Tibial nerve (tissue), 4 donors: ENCODE data around the gene SEC24D. TPM values are rescaled to one million over a fixed set of nuclear protein-coding genes. Genes with fewer than 3 reads are reported as not detected.

Experiments used
- DNase-seq, 2 donors: peaks; one replicate each; pipeline ENCODE4 v3.0.0-alpha.2; 2019; ENCODE audit warnings: low spot score in 2 of 2
- H3K27ac ChIP-seq, 4 donors: fragments of 200-600 bp; sonication (generic) in 3 of 4; one replicate each; pipeline ENCODE4 v1.5.1; 2017 to 2019; ENCODE audit warnings: mild to moderate bottlenecking in 1 of 4
- H3K27me3 ChIP-seq, 2 donors: fragments of 200-600 bp; sonication (generic) in 1 of 2; one replicate each; pipeline versions ENCODE4 v1.5.1 to v1.6.0; 2017 to 2019
- H3K36me3 ChIP-seq, 3 donors: fragments of 200-600 bp; sonication (generic); one replicate each; pipeline ENCODE4 v1.5.1; 2018 to 2019
- H3K4me1 ChIP-seq, 4 donors: fragments of 200-600 bp; sonication (generic) in 3 of 4; one replicate each; pipeline ENCODE4 v1.5.1; 2017 to 2019
- H3K4me3 ChIP-seq, 4 donors: fragments of 200-600 bp; sonication (generic) in 3 of 4; one replicate each; pipeline ENCODE4 v1.5.1; 2017 to 2019; ENCODE audit warnings: mild to moderate bottlenecking in 1 of 4, moderate library complexity in 1 of 4
- H3K9me3 ChIP-seq, 4 donors: fragments of 200-600 bp; sonication (generic) in 3 of 4; one replicate each; pipeline ENCODE4 v1.5.1; 2017 to 2019
- EP300 ChIP-seq, 2 donors: sonication (generic); formaldehyde crosslinking; IDR thresholded peaks; one replicate each; pipeline ENCODE4 v1.6.1; 2017; ENCODE audit warnings: antibody characterized with exemption in 2 of 2, mild to moderate bottlenecking in 1 of 2
- POLR2A ChIP-seq, 2 donors: fragments of 450-650 bp; IDR thresholded peaks; one replicate each; pipeline ENCODE4 v1.6.1; 2017; ENCODE audit warnings: antibody characterized with exemption in 2 of 2, mild to moderate bottlenecking in 2 of 2, moderate library complexity in 2 of 2
- WGBS, 2 donors: methylation state at CpG; one replicate each; pipeline ENCODE4 v1.1.5; 2018; 5-methylcytosine and 5-hydroxymethylcytosine counted together
- total RNA-seq, 4 donors: library from RNA; depleted of rRNA; stranded (reverse); fragments of >200 nt; gene quantifications; one replicate each; pipeline ENCODE4 v1.1.0, GENCODE V29; 2016
- TF ChIP-seq, protein P1 (sequence below), 5 experiments: fragments of 200-600 bp in 3 of 5; fragments of 450-650 bp in 2 of 5; sonication (generic) in 3 of 5; IDR thresholded peaks; one replicate each; pipeline ENCODE4 v1.5.1; 2016 to 2019; ENCODE audit warnings: antibody characterized with exemption in 5 of 5, mild to moderate bottlenecking in 3 of 5, moderate library complexity in 2 of 5

SEC24D gene
- total RNA-seq, 4 donors from 2014 or later = 24.0 to 54.6 (median 34.0) TPM

DNA sequence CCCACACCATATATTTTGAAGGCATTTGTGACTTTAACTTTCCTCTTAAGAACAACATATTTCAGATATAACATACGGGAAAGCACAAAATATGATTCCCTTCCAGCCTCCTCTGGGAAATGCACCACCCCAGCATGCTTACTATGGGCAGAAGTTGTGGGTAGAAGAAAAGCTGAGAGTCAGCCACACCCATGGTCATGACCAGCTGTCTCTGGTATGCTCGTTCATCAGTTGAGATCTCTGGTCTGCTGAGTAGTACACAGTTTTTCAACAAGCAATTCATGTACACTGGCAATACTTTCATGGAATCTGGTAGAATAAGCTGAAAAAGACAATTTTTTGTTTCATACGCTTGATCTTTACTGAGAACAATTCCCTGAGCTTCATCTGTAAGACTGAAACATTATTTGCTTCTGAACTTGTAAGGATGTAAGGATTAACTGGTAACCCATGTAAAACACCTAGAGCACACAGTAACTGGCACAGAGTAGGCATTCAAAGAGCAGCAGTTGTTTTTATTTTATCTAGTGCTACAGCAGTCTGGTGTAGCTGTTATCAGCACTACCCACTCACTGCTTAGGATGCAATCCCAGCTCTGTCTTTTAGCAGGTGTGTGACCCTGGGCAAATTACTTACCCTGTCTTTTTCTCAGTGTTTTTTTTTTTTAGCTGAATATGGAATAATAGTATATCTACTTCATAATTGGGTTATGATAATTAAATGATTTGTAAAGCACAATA is 103.2 kb downstream of the SEC24D start:
- TF ChIP-seq POLR2A (IDR thresholded peaks at IDR 0.05) (no peak), EP300 (IDR thresholded peaks at IDR 0.05) (no peak)
- TF ChIP-seq, protein P1, sequence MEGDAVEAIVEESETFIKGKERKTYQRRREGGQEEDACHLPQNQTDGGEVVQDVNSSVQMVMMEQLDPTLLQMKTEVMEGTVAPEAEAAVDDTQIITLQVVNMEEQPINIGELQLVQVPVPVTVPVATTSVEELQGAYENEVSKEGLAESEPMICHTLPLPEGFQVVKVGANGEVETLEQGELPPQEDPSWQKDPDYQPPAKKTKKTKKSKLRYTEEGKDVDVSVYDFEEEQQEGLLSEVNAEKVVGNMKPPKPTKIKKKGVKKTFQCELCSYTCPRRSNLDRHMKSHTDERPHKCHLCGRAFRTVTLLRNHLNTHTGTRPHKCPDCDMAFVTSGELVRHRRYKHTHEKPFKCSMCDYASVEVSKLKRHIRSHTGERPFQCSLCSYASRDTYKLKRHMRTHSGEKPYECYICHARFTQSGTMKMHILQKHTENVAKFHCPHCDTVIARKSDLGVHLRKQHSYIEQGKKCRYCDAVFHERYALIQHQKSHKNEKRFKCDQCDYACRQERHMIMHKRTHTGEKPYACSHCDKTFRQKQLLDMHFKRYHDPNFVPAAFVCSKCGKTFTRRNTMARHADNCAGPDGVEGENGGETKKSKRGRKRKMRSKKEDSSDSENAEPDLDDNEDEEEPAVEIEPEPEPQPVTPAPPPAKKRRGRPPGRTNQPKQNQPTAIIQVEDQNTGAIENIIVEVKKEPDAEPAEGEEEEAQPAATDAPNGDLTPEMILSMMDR (IDR thresholded peaks at IDR 0.05) = no peak
- WGBS, 2 donors = 42 to 50% methylated on average over 3 of the region's 3 CpGs
- no peak for DNase-seq
- no peaks in the 10 kb centered on the region for H3K27me3 ChIP-seq
- H3K36me3 ChIP-seq = peaks cover 0 to 76% (median 2%) of the 10 kb centered on the region in 3 donors
- no peak overlapping the region for H3K4me3 ChIP-seq
- H3K4me1 ChIP-seq = peaks cover 0 to 7% (median 0%) of the 10 kb centered on the region in 4 donors
- no peak overlapping the region for H3K27ac ChIP-seq
- H3K9me3 ChIP-seq = no peaks in the 10 kb centered on the region

- TF ChIP-seq POLR2A (IDR thresholded peaks at IDR 0.05) = no peak
- TF ChIP-seq, protein P1 (IDR thresholded peaks at IDR 0.05) = no peak
- TF ChIP-seq EP300 (IDR thresholded peaks at IDR 0.05) = no peak
- H3K36me3 ChIP-seq = peaks cover 0 to 79% (median 2%) of the 10 kb centered on the region in 3 donors
- no peak for DNase-seq
Observed at GRCh38 chr4:118730683-118731082, 105.2 kb downstream of the SEC24D start.

GRCh38 chr4:118729287-118730286 is 106.3 kb downstream of the SEC24D start:
- no peaks in the 10 kb centered on the region for H3K9me3 ChIP-seq
- H3K36me3 ChIP-seq = peaks cover 0 to 89% (median 2%) of the 10 kb centered on the region in 3 donors
- DNase-seq = no peak
- H3K4me3 ChIP-seq = no peak overlapping the region
- no peaks in the 10 kb centered on the region for H3K27me3 ChIP-seq
- H3K4me1 ChIP-seq = peaks cover 0 to 3% (median 0%) of the 10 kb centered on the region in 4 donors
- no peak overlapping the region for H3K27ac ChIP-seq
- 84 to 87% methylated on average over 6 of the region's 6 CpGs for WGBS, 2 donors
- TF ChIP-seq, protein P1 (IDR thresholded peaks at IDR 0.05) = no peak
- no peak for TF ChIP-seq POLR2A (IDR thresholded peaks at IDR 0.05)
- no peak for TF ChIP-seq EP300 (IDR thresholded peaks at IDR 0.05)

More at GRCh38 chr4:118730683-118731082, 105.2 kb downstream of the SEC24D start:
- Histone ChIP-seq H3K4me1 (peaks cover 0 to 7% (median 0%) of the 10 kb centered on the region in 4 donors), H3K9me3 (no peaks in the 10 kb centered on the region), H3K27me3 (no peaks in the 10 kb centered on the region), H3K27ac (no peak overlapping the region), H3K4me3 (no peak overlapping the region)

DNA sequence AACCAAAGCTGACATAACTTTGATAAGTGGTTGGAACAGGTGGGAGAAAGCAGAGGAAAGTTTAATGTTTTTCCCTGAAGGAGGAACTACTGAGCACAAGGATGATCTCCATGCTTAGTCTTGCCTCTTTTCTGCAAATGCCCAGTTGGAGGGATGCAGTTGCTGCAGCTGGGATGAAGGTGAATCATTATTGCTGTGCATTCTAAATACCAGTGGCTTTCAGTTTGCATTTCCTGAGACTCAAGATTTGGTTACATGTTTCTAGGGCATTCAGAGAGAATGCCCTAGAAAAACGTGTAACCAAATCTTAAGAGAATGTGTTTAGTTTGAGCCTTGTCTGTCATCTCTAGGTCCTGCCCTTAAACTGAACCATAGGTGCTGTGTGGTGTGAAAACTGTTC is 108.6 kb downstream of the SEC24D start:
- no peaks in the 10 kb centered on the region for H3K9me3 ChIP-seq
- H3K36me3 ChIP-seq = peaks cover 0 to 92% (median 2%) of the 10 kb centered on the region in 3 donors
- DNase-seq = no peak
- H3K27ac ChIP-seq = no peak overlapping the region
- H3K27me3 ChIP-seq = no peaks in the 10 kb centered on the region
- no peaks in the 10 kb centered on the region for H3K4me1 ChIP-seq
- WGBS, 2 donors = 65 to 75% methylated on average over 1 of the region's 1 CpG
- TF ChIP-seq, protein P1 (IDR thresholded peaks at IDR 0.05) = no peak
- TF ChIP-seq EP300 (IDR thresholded peaks at IDR 0.05) = no peak
- H3K4me3 ChIP-seq = no peak overlapping the region
